ENCODE data around the gene DHX35. TPM values are rescaled to one million over a fixed set of nuclear protein-coding genes. Genes with fewer than 3 reads are reported as not detected.

DHX35 gene
- total and polyA plus RNA-seq, 2 of the 13 experiments (the other 11 are each of a cell fraction or from before 2014, with no cell fraction given), result 25.8 to 28.7 TPM

DNA sequence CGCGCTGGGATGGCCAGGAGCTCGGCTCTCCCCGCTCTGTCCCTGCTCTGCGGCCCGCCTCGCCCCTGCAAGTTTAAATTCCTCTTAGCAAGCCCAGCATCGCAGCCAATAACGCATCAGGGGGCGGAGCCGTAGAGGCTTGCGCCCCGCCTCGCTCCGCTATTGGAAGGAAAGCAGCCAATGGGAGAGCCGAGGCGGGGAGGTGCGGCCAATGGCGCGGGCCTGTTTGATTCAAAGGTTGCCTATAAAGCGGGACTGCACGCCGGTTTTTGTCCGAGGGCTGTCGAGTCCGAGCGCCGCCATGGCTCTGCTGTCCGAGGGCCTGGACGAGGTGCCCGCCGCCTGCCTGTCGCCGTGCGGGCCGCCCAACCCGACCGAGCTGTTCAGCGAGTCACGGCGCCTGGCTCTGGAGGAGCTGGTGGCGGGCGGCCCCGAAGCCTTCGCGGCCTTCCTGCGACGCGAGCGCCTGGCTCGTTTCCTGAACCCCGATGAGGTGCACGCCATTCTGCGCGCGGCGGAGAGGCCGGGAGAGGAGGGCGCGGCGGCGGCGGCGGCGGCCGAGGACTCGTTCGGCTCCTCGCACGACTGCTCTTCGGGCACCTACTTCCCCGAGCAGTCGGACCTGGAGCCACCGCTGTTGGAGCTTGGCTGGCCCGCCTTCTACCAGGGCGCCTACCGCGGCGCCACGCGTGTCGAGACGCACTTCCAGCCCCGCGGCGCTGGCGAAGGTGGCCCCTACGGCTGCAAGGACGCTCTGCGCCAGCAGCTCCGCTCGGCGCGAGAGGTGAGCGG lies 35.8 kb upstream of the DHX35 start, which contains the start of gene FAM83D (continued):
- 0 out of 2 replicates have a peak, but pooled peaks have one; percentile 5 for TF ChIP-seq BHLHE40 (IDR thresholded peaks at IDR 0.05; ENCODE audit: low read length)
- TF ChIP-seq AFF4 (CRISPR knock-in tag; IDR thresholded peaks at IDR 0.05), result peak; percentile 90; the same call in 1 of the 2 replicates
- TF ChIP-seq, protein P1, sequence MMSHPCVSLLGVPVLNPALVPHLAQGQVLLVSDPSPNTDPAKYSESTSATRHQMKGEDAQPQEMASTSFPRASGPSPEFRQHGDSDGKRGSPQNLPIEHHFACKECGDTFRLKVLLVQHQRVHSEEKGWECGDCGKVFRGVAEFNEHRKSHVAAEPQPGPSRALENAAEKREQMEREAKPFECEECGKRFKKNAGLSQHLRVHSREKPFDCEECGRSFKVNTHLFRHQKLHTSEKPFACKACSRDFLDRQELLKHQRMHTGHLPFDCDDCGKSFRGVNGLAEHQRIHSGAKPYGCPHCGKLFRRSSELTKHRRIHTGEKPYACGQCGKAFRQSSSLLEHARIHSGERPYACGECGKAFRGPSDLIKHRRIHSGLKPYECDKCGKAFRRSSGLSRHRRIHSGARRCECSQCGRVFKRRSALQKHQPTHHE (CRISPR knock-in tag; IDR thresholded peaks at IDR 0.05; ENCODE audit: borderline replicate concordance), result peak; percentile 96
- no peak for TF ChIP-seq ATF1 (CRISPR knock-in tag; IDR thresholded peaks at IDR 0.05)
- TF ChIP-seq ZNF777 (CRISPR knock-in tag; IDR thresholded peaks at IDR 0.05), result peak; percentile 99
- peak; percentile 94 for TF ChIP-seq PHF21A (CRISPR knock-in tag; IDR thresholded peaks at IDR 0.05)
- no peak for TF ChIP-seq ARNT (IDR thresholded peaks at IDR 0.05)
- TF ChIP-seq ZSCAN12 (CRISPR knock-in tag; IDR thresholded peaks at IDR 0.05), result peak; percentile 89
- peak; percentile 53; the same call in 1 of the 2 replicates for TF ChIP-seq ZNF326 (CRISPR knock-in tag; IDR thresholded peaks at IDR 0.05; ENCODE audit: borderline replicate concordance)
- TF ChIP-seq DZIP1 (CRISPR knock-in tag; IDR thresholded peaks at IDR 0.05), result peak; percentile 84; the same call in 1 of the 2 replicates
- peak; percentile 99 for TF ChIP-seq REPIN1 (CRISPR knock-in tag; IDR thresholded peaks at IDR 0.05; ENCODE audit: borderline replicate concordance, low read depth)
- TF ChIP-seq ZNF780A (CRISPR knock-in tag; IDR thresholded peaks at IDR 0.05), result no peak; the same call in 1 of the 2 replicates
- TF ChIP-seq, protein P2, sequence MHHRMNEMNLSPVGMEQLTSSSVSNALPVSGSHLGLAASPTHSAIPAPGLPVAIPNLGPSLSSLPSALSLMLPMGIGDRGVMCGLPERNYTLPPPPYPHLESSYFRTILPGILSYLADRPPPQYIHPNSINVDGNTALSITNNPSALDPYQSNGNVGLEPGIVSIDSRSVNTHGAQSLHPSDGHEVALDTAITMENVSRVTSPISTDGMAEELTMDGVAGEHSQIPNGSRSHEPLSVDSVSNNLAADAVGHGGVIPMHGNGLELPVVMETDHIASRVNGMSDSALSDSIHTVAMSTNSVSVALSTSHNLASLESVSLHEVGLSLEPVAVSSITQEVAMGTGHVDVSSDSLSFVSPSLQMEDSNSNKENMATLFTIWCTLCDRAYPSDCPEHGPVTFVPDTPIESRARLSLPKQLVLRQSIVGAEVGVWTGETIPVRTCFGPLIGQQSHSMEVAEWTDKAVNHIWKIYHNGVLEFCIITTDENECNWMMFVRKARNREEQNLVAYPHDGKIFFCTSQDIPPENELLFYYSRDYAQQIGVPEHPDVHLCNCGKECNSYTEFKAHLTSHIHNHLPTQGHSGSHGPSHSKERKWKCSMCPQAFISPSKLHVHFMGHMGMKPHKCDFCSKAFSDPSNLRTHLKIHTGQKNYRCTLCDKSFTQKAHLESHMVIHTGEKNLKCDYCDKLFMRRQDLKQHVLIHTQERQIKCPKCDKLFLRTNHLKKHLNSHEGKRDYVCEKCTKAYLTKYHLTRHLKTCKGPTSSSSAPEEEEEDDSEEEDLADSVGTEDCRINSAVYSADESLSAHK (CRISPR knock-in tag; IDR thresholded peaks at IDR 0.05; ENCODE audit: borderline replicate concordance), result peak; percentile 82; the same call in 1 of the 2 replicates
- TF ChIP-seq TRIM24 (CRISPR knock-in tag; IDR thresholded peaks at IDR 0.05), result 0 out of 2 replicates have a peak, but pooled peaks have one; percentile 40
- TF ChIP-seq STAT5B (CRISPR knock-in tag; IDR thresholded peaks at IDR 0.05), result peak; percentile 90
- peak; percentile 88 for TF ChIP-seq YY1 (IDR thresholded peaks at IDR 0.05; ENCODE audit: insufficient read depth, insufficient replicate concordance, low read depth, low read length)
- TF ChIP-seq ZNF510 (CRISPR knock-in tag; IDR thresholded peaks at IDR 0.05; ENCODE audit: low read depth), result no peak
- TF ChIP-seq ZBTB3 (CRISPR knock-in tag; IDR thresholded peaks at IDR 0.05; ENCODE audit: borderline replicate concordance, low read depth), result no peak
- TF ChIP-seq ZNF749 (CRISPR knock-in tag; IDR thresholded peaks at IDR 0.05; ENCODE audit: borderline replicate concordance), result peak; percentile 98

All from HepG2 (cell line).